Occipital lobe (tissue), 2 donors: ENCODE measurements around the gene CLC. TPM values are rescaled to one million over a fixed set of nuclear protein-coding genes. Genes with fewer than 3 reads are reported as not detected.

Experiments used
- small RNA-seq: library from RNA; depleted of rRNA; stranded (forward); fragments of <200 nt; gene quantifications from one replicate; pipeline ENCODE3, GENCODE V24; 2014
- total RNA-seq: library from RNA; depleted of rRNA; stranded (reverse); fragments of >200 nt; gene quantifications from one replicate; pipeline ENCODE4 v1.2.3, GENCODE V29; 2014

CLC gene
- total RNA-seq, 1 donor from 2014 or later = not detected

Small RNA genes within 50 kb of the gene (small RNA-seq; reads per million reads assigned to genes)
- gene RPS29P27 = not detected

Other genes starting within 250 kb of the CLC start
- 15.8 TPM for gene DLL3, start 239.1 kb downstream of the CLC start, total RNA-seq
- gene SELENOV, start 222.9 kb downstream of the CLC start, total RNA-seq = not detected
- gene EID2B, start 205.2 kb downstream of the CLC start, total RNA-seq = 18.9 TPM
- gene EID2, start 197.9 kb downstream of the CLC start, total RNA-seq = 26.4 TPM
- not detected for gene LGALS13, start 135.5 kb downstream of the CLC start, total RNA-seq
- gene LGALS16, start 82.1 kb downstream of the CLC start, total RNA-seq = not detected
- gene LGALS14, start 33.5 kb downstream of the CLC start, total RNA-seq = not detected
- gene LEUTX, start 40.8 kb upstream of the CLC start, total RNA-seq = not detected
- 16.7 TPM for gene DYRK1B, start 96.1 kb upstream of the CLC start, total RNA-seq
- gene FBL, start 108.3 kb upstream of the CLC start, total RNA-seq = 217 TPM
- 3.1 TPM for gene FCGBP, start 196.6 kb upstream of the CLC start, total RNA-seq
- gene PSMC4, start 233.1 kb upstream of the CLC start, total RNA-seq = 75.2 TPM